ENCODE measurements around the gene BBS4.
"Not testable (repeated sequence)": the region's sequence is repeated elsewhere in the genome, so short reads cannot be mapped to it uniquely, and the experiment has no call there.

Gene BBS4

DNA sequence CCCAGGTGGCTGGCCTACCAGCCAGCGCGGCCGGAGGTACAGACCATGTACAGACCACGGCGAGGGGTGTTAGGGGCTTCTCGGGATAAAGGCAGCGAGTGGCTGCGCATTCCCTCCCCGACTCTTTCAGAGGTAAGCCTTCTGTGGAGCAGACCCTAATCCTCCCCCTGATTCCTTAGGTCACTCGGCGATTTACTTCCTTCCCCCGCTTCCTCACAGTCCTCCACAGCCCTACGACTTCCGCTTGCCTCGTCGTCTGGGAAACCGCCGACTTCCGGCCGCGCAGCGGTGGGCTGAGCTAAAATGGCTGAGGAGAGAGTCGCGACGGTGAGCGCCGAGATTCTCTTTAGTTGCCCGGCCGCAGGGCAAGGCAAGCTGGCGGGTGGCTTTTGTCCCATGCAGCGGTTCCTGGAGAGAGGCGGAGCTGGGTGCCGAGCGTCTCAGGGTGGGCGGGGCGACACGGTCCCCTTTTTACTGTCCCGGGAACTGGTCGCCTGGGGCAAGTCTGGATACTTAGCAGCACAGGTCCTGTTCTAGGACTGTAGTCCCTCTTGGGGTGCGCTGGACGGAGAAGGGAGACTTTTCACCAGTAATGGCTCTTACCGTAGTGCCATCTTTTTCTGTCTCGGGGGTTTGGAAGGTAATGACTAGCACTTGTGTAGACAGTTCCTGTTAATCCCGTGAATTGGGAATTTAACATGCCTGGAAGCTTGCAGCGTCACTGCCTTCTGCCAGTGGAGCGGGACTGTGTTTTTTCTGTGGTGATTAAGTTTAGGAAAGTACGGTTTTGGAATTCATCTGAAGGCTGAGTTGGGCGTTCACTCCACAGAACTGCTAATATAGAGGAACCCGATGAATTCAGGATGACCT is at the start of gene BBS4, which contains the start of gene HIGD2B:
Gene BBS4 (plus strand): TSS at position 283 of the 870 bp plus-strand sequence. CDS start 21 bp downstream, at position 304.
Gene HIGD2B (minus strand): TSS at position 258 of the 870 bp plus-strand sequence. CDS start 9,808 bp downstream, outside the sequence.
- DNase-seq (ENCODE audit: low read depth): peak; percentile 72

GRCh38 chr15:72636519-72637282 is 49.3 kb upstream of the BBS4 start:
- peak; percentile 19 for DNase-seq (ENCODE audit: low read depth)

GRCh38 chr15:72639759-72640483 is 46.1 kb upstream of the BBS4 start:
- not testable (repeated sequence) for DNase-seq (ENCODE audit: low read depth)

- DNase-seq (ENCODE audit: low read depth): not testable (repeated sequence)
These were observed 43.7 kb upstream of the BBS4 start for GRCh38 chr15:72642271-72642670.

DNA sequence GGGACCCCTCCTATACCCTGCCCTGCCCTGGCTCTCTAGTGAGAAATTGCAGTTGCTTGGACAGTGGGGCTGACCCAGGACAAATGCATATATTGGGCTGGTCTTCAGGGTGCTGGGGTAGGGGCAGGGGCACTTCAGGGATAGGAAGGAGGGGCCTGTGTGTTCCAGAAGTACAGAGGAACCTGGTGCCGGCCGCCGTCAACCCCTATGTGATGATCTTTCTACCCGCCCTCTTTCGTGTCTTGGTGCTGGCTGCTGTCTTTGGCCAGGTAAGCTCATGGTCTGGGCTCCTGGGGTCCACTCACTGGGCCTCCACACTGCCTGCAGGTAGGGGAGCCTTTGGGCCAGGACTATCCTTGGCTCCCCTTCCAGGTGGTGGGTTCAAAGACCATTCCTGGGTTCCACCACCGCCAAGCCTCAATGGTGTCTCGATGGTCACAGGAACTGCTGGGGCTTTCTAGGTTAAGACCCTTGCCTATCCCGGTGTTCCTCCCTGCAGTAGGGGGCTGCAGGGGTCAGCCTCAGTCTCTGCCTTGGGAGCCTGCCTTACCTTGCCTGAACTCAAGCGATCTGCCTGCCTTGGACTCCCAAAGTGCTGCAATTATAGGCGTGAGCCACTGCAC is 37.3 kb upstream of the BBS4 start:
- not testable (repeated sequence) for DNase-seq (ENCODE audit: low read depth)

DNA sequence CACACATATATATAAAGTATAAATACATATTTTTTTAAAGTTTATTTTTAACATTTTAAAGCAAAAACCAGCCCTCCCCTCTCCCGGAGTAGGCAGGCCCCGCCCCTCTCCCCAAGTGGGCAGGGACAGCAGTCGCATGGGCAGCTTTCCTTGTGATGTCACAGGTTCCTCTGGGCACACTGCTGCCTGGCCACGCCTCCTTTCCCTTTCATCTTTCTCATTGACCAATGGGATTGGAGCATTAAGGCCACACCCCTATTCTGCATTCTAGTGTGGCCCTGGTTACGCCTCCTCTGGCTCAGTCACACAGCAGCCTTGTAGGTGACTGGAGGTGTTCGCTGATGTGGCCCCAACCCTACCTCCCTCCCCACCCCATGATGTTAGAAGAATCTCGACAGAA is 31.6 kb upstream of the BBS4 start, which contains the start of gene GOLGA6B:
Gene GOLGA6B (plus strand): TSS at position 301 of the 400 bp plus-strand sequence. CDS start 41 bp downstream, at position 342.
- DNase-seq (ENCODE audit: low read depth): not testable (repeated sequence)

DNA sequence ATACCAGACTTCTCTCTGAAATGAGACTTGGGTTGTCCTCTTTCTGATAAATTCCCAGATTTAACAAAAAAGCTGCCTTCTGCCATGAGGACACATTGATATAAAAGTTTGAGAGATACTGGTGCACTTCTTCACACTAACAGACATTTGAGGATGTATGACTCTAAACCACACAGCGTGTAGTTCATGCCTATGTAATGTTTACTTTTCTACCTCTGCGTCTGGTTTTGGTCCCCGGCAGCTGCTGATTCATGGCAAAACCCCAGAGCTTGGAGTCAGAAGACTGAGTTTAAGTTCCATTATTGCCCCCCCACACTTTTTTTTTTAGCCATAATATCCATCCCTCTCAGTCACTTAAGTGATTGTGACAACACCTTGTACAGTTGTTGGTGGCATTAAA is 30.0 kb upstream of the BBS4 start:
- not testable (repeated sequence) for DNase-seq (ENCODE audit: low read depth)

DNA sequence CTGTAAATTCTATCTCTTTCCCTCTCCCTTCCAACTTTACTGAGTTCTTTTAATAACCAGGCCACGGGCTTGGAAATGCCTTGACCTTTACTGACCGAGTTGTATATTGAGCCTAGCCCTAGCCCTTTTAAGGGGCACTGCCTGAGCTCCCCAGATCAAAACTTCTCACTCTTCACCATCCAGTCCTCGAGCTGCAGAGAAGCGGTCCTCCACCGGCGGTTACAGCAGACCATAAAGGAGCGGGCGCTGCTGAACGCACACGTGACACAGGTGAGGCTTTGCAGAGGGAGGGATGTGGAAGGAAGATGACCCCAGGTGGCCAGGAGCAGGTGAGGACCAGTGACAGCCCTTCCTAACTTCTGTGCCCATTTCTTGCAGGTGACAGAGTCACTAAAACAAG is 24.9 kb upstream of the BBS4 start:
- DNase-seq (ENCODE audit: low read depth): not testable (repeated sequence)

- DNase-seq (ENCODE audit: low read depth): not testable (repeated sequence)
These were observed 22.1 kb upstream of the BBS4 start for GRCh38 chr15:72663931-72664330.

GRCh38 chr15:72665706-72666105 is 20.3 kb upstream of the BBS4 start:
- not testable (repeated sequence) for DNase-seq (ENCODE audit: low read depth)

- DNase-seq (ENCODE audit: low read depth): not testable (repeated sequence)
These were observed 16.2 kb upstream of the BBS4 start for GRCh38 chr15:72669803-72670202.

DNA sequence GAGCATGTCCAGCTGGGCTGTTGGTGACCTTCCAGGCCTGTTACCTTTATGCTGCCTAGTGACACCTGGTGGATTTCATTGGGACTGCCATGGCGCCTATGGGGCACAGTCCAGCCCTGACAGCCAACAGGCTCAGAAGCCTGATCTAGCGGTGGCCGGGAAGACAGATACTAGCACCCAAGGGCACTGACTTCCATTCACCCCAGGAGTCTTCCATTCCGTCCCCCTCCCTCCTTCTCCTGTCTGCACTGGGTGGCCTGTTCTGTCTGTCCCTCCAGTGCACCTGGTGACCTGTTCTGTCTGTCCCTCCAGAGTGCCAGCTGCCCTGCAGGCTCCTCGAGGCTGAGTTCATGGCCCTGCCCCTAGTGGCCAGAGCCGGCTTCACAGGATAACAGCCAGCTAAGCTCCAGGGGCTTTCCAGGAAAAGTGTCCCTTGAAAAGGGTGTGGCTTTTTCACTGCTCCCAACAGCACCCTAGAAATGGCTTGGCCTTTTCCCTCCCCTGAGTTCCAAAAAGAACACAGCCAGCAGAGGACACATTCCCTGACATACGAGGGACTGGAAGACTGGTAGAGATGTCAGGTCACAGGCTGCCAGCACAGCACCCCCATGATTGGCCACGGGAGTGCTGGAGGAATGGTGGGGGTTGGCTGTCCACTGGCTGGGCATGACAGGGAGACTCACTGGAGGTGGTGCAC is 15.2 kb upstream of the BBS4 start:
- peak; percentile 44 for DNase-seq (ENCODE audit: low read depth)

GRCh38 chr15:72671525-72671924 is 14.5 kb upstream of the BBS4 start:
- no peak for DNase-seq (ENCODE audit: low read depth)

- no peak for DNase-seq (ENCODE audit: low read depth)
These were observed 9.2 kb upstream of the BBS4 start for GRCh38 chr15:72676838-72677237.

GRCh38 chr15:72680931-72681330 is 5.1 kb upstream of the BBS4 start:
- no peak for DNase-seq (ENCODE audit: low read depth)

DNA sequence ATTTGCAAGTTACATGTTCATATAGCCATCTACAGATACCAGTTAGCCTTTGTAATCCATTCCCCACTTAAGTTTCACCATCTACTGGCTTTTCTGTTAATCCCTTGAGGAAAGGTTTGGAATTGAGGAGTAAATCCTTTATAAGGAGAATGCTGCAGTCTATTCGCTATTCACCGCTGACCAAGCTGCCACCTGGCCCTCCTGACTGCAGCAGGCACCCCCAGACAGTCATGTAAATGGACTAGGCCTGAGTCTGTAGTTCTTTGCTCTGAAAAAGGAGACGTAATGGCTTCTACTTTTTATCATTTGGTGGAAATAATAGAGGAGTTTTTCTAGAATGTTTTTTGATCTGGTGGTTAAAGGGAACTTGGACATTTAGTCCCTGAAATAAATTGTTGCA is 3.2 kb upstream of the BBS4 start:
- DNase-seq (ENCODE audit: low read depth): no peak

GRCh38 chr15:72685301-72685924 is 594 bp upstream of the BBS4 start:
- DNase-seq (ENCODE audit: low read depth): no peak

DNA sequence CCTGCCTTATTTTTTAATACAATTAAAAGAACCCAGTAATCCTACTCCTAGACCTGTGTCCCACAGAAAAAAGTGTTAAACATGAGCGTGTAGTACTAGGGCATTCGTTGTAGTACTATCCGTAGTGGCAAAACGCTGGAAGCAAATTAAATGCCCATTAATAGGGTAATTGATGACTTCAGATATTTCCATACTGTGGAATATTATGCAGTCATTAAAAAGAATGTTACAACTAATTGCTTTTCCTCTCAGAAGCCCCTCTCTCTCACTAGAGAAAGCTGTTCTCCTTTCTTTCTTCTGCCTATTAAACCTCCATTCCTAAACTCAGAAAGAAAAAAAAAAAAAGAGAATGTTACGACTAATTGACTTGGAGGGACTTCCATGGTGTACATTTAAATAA is 2.7 kb downstream of the BBS4 start:
- no peak for DNase-seq (ENCODE audit: low read depth)

DNA sequence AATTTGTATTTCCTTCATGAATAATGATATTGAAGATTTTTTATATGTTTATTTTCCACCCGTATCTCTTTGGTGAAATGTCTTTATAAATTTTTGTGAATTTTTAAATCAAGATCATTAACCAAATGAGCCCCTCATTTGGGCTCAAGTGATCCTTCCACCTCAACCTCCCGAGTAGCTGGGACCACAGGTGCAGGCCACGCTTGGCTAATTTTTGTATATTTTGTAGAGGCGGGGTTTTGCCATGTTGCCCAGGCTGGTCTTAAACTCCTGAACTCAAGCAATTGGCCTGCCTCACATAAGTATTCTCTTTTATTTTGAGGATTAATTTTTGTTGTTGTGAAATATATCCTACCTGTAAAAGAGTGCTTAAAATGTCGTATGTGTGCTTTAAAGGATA is 4.9 kb downstream of the BBS4 start:
- DNase-seq (ENCODE audit: low read depth): no peak

DNA sequence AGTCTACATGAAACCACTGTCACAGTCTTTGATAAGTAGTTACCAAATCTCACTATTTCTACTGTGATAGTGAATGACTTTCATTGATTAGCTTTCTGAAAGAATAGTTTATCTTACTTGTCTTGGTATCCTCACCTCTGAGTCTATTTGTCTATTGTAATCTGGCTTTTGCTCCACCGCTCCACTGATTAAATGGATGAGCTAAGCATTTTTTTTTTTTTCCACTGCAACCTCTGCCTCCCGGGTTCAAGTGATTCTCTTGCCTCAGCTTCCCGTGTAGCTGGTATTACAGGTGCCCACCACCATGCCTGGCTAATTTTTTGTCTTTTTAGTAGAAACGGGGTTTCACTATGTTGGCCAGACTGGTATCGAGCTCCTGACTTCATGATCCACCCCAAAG is 12.9 kb downstream of the BBS4 start:
- DNase-seq (ENCODE audit: low read depth): no peak
